Putamen (tissue), 1 donor: ENCODE results near the gene LYAR.
A peak's percentile ranks its signal among the peaks of the same experiment; 100 is the strongest.

Experiments used
- DNase-seq: peaks from one replicate; pipeline ENCODE4 v3.0.0-alpha.2; 2016; ENCODE audit warnings: low spot score

The LYAR gene, protein sequence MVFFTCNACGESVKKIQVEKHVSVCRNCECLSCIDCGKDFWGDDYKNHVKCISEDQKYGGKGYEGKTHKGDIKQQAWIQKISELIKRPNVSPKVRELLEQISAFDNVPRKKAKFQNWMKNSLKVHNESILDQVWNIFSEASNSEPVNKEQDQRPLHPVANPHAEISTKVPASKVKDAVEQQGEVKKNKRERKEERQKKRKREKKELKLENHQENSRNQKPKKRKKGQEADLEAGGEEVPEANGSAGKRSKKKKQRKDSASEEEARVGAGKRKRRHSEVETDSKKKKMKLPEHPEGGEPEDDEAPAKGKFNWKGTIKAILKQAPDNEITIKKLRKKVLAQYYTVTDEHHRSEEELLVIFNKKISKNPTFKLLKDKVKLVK

DNA sequence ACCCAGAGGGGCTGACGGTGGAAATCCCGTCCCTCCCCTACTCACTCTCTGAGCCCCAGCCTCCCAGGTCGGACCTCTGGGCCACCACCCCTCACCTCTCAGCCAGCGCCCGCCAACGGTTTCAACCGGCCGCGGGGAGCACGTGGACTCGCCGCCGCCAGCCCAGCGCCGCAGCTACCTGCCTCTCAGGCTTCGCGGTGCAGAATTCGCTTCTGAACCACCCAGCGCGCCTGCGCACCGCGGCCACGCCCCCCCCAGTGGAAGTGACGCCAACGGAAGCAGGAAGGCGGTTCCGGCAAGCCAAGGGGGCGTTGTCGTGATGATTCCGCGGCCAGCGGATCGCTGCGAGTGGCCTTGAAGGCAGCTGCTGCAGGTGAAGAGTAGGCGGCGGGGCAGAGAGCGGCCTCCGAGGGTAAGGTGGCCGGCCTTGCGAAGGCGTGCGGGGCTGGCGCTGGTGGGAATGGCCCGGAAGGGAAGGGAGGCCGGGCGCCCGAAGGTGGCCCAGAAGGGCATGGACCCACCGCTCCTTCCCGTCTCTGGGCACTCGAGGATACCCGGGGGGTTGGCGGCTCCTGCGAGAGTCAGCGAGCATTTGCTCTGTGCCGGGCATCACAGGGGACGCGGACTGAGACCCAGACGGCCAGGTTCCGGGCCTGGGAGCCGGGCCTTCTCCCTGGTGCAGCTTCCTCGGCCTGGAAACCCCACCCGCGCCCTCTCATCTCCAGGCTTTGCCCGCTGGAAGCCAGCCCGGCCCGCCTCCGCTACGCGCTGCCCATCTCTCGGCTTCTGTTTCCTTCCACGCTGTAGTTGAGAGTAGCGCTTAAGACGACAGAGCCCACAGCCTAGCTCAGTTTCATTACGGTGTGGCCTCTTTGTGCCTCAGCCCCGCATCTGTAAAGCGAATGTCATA lies at the start of gene LYAR, which contains the start of gene ZBTB49:
Gene LYAR, minus strand, starts transcription at position 214 of the 910 bp plus-strand sequence. CDS start 6,412 bp downstream, outside the sequence.
Gene ZBTB49, plus strand, starts transcription at position 311 of the 910 bp plus-strand sequence. CDS start 9,695 bp downstream, outside the sequence.
- peak; percentile 89 for DNase-seq

DNA sequence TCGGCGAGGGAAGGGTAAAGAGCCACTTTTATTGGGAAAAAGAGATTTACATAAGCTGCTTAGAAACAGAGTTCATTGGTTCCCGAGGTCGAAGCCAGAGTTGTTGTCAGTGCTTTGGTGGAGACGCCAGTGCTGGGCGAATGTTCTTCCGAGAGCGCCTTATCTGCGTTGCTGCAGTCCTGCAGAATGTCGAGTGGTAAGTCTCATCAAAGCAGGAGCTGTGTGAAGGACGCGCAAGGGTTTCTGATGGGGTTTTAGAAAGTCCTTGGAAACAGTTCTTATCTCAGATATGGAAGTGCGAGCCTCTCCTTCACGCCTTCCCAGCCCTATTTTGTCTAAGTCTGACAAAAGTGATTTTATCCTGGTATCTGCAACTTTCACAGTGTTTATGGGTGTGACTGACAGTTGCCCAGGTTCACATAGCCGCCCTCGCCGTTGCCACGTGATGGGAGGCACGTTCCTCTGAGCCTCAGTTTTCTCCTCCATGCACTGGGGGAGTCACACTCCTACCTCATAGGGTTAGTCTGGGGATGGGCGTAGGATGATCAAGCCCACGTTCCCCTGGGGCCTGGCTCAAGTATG lies 49.6 kb upstream of the LYAR start:
- peak; percentile 37 for DNase-seq

DNA sequence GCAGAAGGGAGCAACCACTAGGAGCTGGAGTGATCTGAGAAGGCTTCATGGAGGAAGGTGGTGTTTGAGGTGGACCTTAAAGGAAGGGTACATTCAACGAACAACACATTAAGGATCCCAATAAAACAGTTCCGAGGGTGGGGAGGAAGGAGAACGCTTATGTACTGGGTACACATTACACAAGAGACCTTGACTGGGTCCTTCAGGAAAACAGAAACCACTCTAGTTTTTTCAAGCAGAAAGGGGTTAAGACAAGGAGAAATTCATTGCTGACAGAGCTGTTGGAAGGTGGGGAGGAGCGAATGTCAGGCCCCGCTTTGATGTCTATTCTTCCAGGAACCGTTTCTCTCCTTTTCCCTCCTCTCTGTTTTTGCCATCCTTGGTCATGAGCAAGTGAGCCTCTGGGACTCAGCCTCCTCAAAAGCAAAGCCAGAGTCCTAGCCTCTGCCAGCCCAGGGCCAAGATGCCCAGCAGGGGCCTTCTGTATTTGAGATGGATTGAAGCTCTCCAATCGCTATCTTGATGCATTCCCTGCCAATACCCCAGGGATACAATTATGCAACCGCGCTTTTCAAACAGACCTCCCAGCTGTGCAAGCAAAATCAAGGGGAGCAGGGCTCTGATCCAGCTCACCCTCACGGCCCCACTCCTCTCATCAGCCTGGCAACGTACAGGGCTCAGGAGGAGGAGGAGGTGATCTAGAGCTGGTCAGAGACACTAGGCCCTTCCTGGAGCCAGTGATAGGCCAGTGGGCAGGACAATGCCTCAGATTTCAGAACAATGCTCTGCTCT lies 48.5 kb upstream of the LYAR start:
- no peak for DNase-seq

DNA sequence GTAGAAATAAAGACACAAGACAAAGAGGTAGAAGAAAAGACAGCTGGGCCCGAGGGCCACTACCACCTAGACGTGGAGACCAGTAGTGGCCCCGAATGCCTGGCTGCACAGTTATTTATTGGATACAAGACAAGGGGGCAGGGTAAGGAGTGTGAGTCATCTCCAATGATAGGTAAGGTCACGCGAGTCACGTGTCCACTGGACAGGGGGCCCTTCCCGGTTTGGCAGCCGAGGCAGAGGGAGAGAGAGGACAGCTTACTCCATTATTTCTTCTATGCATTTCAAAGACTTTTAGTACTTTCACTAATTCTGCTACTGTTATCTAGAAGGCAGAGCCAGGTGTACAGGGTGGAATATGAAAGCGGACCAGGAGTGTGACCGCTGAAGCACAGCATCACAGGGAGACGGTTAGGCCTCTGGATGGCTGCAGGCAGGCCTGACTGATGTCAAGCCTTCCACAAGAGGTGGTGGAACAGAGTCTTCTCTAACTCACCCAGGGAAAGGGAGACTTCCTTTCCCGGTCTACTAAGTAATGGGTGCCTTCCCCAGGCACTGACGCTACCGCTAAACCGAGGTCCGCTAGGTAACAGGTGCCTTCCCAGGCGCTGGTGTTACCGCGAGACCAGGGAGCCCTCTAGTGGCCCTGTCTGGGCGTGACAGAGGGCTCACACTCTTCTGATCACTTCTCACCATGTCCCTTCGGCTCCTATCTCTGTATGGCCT lies 45.0 kb upstream of the LYAR start:
- DNase-seq = peak; percentile 40

DNA sequence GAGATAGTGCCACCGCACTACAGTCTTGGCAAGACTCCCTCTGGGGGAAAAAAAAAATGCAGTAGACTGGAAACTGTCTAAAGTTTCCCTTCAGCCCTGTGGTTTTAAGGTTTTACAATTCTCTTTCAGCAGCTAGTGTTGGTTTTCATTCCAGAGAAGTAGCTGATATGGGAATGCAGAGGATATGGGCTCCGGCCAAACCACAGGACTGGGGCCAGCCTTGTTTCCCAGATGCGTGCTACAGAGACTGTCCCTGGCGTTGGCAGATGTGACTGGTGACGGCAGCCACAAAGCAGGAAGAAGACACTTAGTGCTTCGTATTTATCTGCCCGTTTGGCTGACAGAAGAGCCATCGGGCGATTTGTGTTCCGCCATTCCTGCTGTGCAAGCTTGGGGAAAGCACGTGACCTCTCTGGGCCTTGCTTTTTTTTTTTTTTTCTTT lies 43.3 kb upstream of the LYAR start:
- DNase-seq = no peak

DNA sequence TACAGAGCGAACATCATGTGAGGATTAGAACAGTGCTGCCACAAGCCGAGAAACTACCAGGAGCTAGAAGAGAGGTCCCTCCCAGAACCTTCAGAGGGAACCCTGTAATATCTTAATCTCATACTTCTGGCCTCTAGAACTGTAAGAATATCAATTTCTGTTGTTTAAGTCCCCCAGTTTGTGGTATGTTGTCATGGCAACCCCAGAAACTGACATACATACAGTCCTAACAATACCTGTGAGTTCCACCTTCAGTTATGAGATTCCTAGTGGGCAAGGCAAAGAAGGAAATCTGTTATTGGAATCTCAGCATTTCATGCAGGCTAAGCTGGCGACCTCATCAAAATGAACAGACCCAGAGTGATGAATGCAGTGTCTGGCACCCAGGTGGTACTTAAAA lies 42.6 kb upstream of the LYAR start:
- no peak for DNase-seq

DNA sequence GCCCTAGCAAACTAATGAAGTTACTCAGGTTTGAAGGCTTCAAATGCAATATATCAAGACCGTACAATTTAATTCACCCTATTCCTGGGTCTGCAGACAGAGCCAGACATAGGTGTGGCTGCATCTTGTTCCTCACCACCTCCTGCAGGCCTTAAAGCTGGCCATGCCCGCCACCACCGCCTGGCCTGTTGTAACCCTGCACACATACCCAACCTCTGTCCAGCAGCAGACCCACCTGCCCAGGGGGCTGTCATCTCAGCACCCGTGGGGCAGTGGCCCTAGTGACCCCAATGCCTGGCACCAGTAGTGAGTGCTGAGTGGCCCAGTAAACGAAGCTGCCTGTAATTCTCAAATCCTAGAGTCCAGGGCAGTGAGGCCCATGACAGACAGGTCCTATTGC lies 40.8 kb upstream of the LYAR start:
- DNase-seq = no peak

DNA sequence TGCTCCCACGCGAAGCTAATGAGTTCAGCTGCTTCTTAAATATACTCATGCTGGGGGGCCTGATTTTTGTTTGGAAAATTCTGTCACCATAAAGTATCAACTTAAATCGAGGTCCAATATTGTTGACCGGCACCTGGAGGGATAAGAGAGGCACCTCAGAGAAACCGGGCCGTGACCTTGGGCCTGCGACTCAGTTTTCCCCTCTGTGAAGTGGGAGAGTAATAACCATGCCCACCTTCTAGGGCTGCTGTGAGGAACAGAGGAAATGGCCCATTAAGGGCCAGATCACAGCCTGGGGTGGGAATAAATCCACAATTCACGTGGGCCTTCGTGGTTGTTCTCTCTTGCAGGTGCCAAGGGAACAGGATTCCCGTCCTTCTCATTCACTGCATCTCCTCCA lies 39.5 kb upstream of the LYAR start:
- DNase-seq = no peak

DNA sequence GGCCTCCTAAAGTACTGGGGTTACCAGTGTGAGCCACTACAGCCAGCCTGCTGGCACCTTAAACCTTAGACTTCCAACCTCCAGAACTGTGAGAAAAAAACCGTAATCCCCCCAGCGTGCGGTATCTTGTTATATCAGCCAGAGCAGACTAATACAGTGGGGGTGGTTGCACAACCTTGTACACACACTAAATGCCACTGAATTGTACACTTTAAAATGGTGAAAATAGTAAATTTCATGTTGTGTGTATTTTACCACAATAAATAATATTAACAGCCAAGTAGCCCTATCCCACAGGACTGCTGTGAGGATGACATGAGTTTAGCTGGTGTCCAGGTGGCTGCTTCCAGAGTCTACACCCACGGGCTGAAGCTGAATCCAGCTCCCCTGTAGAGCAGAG lies 38.9 kb upstream of the LYAR start:
- DNase-seq = no peak

DNA sequence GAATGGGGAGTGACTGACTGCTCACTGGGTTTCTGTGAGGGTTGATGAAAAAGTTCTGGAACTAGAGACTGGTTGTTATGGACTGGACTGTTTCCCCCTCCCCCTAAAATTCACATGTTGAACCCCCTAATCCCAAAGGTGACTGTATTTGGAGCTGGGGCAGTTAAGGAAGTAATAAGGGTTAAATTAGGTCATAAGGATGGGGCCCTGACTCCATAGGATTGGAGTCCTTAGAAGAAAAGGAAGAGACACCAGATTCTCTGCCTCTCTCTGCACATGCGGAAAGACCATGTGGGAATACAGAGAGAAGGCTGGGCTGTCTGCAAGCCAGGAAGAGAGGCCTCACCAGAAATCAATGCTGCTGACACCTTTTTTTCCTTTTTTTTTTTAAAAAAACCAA lies 38.3 kb upstream of the LYAR start:
- no peak for DNase-seq

DNA sequence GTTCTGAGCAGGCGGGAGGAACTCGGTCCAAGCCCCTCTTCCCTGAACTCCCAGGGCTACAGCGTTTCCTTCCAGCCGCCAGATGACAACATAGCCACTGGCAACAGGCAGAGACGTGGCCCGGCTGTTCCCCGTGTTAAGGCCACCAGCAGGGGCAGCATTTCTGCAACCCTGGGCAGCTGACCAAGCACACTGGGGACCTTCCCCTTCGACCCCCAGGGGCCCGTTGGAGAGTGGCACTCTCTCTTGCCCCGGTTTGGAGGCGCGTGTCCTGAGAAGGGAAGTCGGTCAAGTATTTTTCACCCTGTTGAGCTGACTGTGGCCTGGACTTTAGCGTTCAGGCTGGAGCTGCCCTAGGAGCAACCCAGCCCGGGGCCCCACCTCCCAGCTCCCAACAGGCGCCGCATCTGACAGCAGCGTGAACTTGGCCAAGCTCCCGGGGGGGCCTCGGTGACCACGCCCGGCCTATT lies 37.7 kb upstream of the LYAR start:
- DNase-seq = no peak

DNA sequence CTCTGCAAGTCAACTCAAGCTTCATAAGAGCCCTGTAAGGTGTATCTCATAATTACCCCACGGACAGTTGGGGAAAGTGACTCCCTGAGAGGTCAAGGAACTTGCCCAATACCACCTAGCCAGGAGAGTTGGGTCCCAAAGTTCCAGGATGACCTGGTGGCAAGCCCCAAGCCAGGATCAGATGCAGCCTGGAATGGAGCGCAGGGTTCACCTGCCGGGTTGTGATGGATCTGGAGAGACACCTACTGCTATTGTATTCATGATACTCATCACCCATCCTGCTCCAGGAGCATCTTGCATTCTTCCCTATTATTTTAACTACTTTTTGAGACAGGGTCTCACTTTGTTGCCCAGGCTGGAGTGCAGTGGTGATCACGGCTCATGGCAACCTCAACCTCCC lies 36.2 kb upstream of the LYAR start:
- no peak for DNase-seq

DNA sequence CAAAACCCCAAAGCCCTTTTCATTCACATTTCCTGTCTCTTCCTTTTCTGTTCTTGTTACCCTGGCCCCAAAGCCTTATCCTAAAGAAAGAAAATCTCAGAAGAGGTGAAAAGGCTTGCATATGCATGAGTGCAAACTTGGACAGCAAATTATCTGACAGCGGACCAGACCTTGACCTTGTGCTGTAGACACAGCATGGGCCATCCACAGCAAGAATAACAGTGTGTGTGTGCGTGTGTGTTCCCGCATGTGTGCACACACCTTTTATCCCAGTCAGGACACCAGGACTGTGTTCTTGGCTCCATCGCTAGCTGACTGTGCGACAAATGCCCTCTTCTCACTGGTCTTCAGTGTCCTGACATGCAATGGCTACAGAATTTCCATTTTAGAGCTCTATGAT lies 35.4 kb upstream of the LYAR start:
- DNase-seq = no peak

DNA sequence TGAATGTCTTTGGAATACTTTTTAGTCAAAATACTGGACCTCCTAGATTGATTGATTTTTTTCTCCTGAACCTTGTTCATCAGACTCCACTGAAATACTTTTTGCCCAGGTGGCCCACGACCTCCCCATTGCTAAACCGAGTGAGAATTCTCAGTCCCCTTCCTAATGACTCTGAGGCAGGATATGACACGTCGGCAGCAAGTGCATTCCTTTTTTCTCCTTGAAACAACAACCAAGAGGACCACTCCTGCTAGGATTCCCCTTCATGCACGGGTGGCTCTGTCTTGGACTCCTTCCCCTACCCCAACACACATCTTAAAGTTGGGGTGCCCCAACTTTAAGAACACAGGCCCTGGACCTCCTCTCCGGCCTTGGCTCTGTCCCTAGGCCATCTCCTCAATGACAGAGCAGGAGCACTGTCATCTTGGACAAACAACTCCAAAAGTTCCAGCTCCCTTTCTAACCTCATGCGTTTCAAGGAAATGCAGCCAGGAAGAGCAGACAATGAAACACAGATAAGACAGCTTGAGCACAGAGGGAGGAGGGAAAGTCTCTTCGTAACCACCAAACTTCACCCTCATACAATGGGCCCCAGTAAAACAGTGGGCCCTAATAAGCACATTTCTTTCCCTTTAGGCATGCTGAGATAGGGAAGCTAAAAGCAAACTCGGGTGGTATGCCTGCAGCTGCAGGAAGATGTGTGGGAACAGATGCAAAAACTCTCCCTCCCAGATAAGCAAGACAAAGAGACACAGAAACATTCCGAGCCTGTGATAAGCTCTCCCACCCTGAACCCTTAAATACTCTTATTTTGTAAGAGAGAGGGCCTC lies 34.0 kb upstream of the LYAR start:
- no peak for DNase-seq

DNA sequence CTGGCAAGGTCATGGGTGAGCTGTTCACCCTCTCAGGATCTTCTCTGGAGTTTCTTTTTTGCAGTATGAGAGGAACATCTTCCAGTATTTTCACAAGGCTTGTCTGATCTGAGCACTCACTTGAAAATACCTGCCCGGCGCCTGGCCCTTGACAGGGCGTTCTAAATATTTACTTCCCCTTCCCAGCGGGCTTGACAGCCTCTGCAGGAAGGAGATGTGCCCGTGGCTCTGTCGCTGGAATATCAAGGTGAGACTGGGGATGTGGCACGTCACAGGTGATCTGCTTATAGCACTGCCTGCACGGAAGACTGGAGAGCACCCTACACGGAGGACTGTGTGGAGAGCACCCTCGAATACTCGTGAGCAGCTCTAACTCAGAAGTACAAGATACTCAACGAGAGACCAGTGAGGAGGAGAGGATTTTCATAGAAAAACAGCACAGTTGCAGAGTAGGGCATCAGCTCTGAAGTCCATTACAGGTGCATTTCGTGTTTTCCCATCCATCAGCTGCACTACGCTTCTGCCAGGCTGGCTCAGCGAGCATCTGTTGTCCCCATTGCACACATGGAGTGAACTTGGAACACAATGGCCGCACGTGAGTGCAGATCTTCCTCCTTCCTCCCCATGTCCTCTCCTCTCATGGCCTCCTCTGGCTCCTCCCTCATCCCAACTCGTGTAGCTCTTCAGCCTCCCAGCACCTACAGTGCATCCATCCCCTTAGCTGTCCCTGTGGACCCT lies 32.2 kb upstream of the LYAR start:
- no peak for DNase-seq

DNA sequence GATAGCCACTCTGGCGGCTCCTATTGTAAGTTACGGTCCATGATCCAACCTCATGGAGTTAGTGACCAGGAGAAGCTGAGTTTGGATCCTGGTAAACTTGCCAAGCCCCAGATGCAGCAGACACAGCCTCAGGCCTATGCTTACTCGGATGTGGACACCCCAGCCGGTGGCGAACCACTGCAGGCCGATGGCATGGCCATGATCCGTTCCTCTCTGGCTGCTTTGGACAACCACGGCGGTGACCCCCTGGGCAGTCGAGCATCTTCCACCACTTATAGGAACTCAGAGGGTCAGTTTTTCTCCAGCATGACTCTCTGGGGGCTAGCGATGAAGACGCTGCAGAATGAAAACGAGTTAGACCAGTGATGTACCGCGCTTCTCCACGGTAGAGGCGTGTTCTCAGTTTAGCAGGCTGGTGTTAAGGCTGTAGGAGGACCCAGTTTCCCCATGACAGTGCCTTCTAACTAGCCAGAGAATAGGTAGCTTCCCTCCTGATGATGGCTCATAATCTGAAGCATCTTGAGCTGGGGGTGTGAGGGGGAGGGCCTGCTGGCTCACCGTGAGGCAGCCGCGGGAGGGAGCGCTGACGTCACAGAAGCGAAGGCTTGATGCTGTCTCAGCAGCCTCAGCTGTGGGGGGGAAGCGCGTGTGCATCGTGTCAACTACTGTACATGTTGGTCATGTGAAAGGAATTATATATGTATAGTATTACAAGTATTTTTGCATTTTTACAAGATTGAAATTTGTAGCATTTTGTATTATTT lies 31.2 kb upstream of the LYAR start:
- DNase-seq = peak; percentile 77

DNA sequence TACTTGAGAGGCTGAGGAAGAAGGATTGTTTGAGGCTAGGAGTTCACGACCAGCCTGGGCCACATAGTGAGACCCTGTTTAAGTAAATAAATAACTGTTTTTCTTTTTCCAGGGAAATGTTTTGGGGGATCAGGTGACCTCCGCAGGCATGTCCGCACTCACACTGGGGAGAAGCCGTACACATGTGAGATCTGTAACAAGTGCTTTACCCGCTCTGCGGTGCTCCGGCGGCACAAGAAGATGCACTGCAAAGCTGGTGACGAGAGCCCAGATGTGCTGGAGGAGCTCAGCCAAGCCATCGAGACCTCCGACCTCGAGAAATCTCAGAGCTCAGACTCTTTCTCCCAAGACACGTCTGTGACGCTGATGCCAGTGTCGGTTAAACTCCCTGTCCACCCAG lies 30.6 kb upstream of the LYAR start:
- DNase-seq = no peak

DNA sequence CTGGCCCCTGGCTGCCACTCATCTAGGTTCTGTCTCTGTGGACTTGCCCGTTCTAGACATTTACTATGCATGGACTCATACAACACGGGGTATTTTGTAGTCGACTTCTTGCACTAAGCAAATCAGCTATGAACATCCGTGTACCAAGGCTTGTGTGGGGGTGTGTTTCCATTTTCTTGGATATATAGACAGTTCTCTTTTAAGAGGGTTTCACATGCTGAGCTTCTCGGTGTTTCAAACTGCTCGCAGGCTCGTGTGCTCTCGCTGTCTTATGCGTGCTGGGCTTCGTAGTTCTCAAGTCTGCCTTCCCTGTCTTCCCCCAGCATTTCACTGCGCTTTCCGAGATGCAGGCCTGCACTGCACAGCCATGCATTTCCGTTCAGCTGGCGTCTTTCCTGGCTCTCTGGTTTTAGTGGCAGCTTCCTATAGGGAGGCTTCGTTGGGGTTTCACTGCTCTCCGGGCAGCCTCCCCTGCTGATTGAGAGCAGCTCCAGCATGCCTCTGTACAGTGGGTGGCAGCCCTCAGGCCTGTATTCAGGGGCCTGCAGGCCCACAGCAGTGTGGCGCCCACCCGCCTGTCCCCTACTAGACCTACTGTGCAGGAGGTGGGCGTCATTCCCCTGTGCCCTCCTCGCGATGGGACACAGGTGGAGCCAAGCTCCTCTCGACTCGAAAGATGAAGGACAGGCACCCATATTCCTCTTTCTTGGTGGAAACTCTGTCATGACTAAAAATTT lies 27.7 kb upstream of the LYAR start:
- peak; percentile 39 for DNase-seq
